ENCODE measurements around the gene LRRC8B. TPM values are rescaled to one million over a fixed set of nuclear protein-coding genes. Genes with fewer than 3 reads are reported as not detected.

Gene LRRC8B
- polyA plus RNA-seq, 1 of the 3 experiments (the other 2 are of a cell fraction), result 3.7 TPM

DNA sequence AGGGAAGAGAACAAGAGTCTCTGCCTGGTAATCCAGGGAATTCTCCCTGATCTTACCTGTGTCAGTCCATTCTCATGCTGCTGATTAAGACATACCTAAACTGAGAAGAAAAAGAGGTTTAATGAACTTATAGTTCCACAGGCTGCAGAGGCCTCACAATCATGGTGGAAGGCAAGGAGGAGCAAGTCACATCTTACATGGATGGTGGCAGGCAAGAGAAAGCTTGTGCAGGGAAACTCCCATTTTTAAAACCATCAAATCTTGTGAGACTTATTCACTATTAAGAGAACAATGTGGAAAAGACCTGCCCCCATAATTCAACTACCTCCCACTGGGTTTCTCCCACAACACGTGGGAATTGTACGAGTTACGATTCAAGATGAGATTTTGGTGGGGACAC is 34.2 kb upstream of the LRRC8B start:
- Histone ChIP-seq H3K27ac (ENCODE audit: low read depth in 2 of 2, low read length in 1 of 2) (no peak overlapping the region), H3K4me1 (ENCODE audit: control insufficient read depth in 1 of 2, insufficient read depth in 2 of 2, low read depth in 1 of 2, low read length in 1 of 2) (peaks cover 0 to 5% of the 10 kb centered on the region in 2 experiments; a peak in 1 of 4 replicates), H3K36me3 (replicated peaks in 1 of 2; ENCODE audit: control insufficient read depth in 1 of 2, insufficient read depth in 2 of 2, low read length in 1 of 2) (no peaks in the 10 kb centered on the region), H3K27me3 (ENCODE audit: insufficient read depth) (no peaks in the 10 kb centered on the region), H3K4me2 (no peak overlapping the region), H3K9me3 (no peaks in the 10 kb centered on the region), H3K9me2 (no peaks in the 10 kb centered on the region), H4K20me1 (ENCODE audit: insufficient read depth) (no peaks in the 10 kb centered on the region), H3F3A (replicated peaks; ENCODE audit: insufficient read depth) (no peaks in the 10 kb centered on the region), H3K79me2 (ENCODE audit: insufficient read depth) (no peaks in the 10 kb centered on the region), H2AFZ (ENCODE audit: low read depth) (no peak overlapping the region), H3K4me3 (ENCODE audit: low read depth in 2 of 2, low read length in 1 of 2) (no peak overlapping the region), H3K9ac (no peak overlapping the region)
- ChIA-PET CTCF (interaction anchor here (3.5 kb wide), 1 partner anchor 110 kb away, joined by 11 read pairs; no protein-coding TSS in a partner anchor), POLR2A (no interaction called here)
- DNase-seq, result no peak
- WGBS (ENCODE audit: low lambda C conversion rate), result 86% methylated on average over 3 of the region's 3 CpGs
- no peak for TF ChIP-seq RFX5 (IDR thresholded peaks at IDR 0.05; ENCODE audit: low read length)
- no peak for TF ChIP-seq MXI1 (IDR thresholded peaks at IDR 0.05; ENCODE audit: low read depth, low read length)
- TF ChIP-seq, protein P1, sequence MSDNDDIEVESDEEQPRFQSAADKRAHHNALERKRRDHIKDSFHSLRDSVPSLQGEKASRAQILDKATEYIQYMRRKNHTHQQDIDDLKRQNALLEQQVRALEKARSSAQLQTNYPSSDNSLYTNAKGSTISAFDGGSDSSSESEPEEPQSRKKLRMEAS (IDR thresholded peaks at IDR 0.05; ENCODE audit: low read depth), result no peak

DNA sequence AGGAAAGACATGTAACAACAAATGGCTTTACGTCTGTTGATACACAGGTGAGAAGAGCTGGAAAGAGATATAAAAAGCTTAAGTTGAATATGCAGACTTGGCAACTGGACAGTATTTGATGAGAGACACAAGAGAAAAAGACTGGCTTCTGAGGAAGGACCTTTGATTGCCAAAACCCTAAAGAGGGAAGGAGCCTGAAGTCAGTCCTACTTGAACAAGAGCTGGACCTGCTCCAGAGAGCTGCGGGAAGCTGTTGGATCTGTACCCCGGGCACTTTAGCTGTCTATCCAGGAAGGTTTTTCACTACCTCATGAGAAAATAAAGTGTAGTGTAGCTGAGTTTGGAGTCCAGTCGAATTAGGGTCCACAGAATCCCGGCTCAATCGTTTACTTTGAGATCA is 25.3 kb upstream of the LRRC8B start:
- no peaks in the 10 kb centered on the region for H3F3A ChIP-seq (replicated peaks; ENCODE audit: insufficient read depth)
- no peaks in the 10 kb centered on the region for H3K36me3 ChIP-seq (replicated peaks in 1 of 2; ENCODE audit: control insufficient read depth in 1 of 2, insufficient read depth in 2 of 2, low read length in 1 of 2)
- H3K9ac ChIP-seq, result no peak overlapping the region
- POLR2A ChIA-PET, result no interaction called here
- H3K9me2 ChIP-seq, result no peaks in the 10 kb centered on the region
- H2AFZ ChIP-seq (ENCODE audit: low read depth), result no peak overlapping the region
- no peak overlapping the region for H3K4me2 ChIP-seq
- H3K27me3 ChIP-seq (ENCODE audit: insufficient read depth), result no peaks in the 10 kb centered on the region
- no peak overlapping the region for H3K27ac ChIP-seq (ENCODE audit: low read depth in 2 of 2, low read length in 1 of 2)
- 78% methylated on average over 6 of the region's 6 CpGs for WGBS (ENCODE audit: low lambda C conversion rate)
- H3K4me3 ChIP-seq (ENCODE audit: low read depth in 2 of 2, low read length in 1 of 2), result no peak overlapping the region
- CTCF ChIA-PET, result interaction anchor here (0.9 to 1.7 kb wide), 2 partner anchors 16 to 19 kb away, joined by 3 to 5 read pairs; no protein-coding TSS in a partner anchor
- no peaks in the 10 kb centered on the region for H3K9me3 ChIP-seq
- TF ChIP-seq MEF2A (IDR thresholded peaks at IDR 0.05; ENCODE audit: borderline replicate concordance, low read depth) (no peak), TCF12 (IDR thresholded peaks at IDR 0.05) (no peak), RFX5 (IDR thresholded peaks at IDR 0.05; ENCODE audit: low read length) (no peak), YY1 (IDR thresholded peaks at IDR 0.05; ENCODE audit: low read depth) (no peak), EP300 (IDR thresholded peaks at IDR 0.05; ENCODE audit: borderline replicate concordance in 1 of 2, low read depth in 1 of 2, low read length in 1 of 2) (no peak), RCOR1 (IDR thresholded peaks at IDR 0.05; ENCODE audit: low read length) (no peak), TAF1 (IDR thresholded peaks at IDR 0.05; ENCODE audit: borderline replicate concordance, low read depth, low read length) (no peak), JUND (IDR thresholded peaks at IDR 0.05) (no peak)
- TF ChIP-seq, protein P2, sequence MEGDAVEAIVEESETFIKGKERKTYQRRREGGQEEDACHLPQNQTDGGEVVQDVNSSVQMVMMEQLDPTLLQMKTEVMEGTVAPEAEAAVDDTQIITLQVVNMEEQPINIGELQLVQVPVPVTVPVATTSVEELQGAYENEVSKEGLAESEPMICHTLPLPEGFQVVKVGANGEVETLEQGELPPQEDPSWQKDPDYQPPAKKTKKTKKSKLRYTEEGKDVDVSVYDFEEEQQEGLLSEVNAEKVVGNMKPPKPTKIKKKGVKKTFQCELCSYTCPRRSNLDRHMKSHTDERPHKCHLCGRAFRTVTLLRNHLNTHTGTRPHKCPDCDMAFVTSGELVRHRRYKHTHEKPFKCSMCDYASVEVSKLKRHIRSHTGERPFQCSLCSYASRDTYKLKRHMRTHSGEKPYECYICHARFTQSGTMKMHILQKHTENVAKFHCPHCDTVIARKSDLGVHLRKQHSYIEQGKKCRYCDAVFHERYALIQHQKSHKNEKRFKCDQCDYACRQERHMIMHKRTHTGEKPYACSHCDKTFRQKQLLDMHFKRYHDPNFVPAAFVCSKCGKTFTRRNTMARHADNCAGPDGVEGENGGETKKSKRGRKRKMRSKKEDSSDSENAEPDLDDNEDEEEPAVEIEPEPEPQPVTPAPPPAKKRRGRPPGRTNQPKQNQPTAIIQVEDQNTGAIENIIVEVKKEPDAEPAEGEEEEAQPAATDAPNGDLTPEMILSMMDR (IDR thresholded peaks at IDR 0.05), result no peak
- TF ChIP-seq, protein P1 (IDR thresholded peaks at IDR 0.05; ENCODE audit: low read depth), result no peak
- TF ChIP-seq, protein P3, sequence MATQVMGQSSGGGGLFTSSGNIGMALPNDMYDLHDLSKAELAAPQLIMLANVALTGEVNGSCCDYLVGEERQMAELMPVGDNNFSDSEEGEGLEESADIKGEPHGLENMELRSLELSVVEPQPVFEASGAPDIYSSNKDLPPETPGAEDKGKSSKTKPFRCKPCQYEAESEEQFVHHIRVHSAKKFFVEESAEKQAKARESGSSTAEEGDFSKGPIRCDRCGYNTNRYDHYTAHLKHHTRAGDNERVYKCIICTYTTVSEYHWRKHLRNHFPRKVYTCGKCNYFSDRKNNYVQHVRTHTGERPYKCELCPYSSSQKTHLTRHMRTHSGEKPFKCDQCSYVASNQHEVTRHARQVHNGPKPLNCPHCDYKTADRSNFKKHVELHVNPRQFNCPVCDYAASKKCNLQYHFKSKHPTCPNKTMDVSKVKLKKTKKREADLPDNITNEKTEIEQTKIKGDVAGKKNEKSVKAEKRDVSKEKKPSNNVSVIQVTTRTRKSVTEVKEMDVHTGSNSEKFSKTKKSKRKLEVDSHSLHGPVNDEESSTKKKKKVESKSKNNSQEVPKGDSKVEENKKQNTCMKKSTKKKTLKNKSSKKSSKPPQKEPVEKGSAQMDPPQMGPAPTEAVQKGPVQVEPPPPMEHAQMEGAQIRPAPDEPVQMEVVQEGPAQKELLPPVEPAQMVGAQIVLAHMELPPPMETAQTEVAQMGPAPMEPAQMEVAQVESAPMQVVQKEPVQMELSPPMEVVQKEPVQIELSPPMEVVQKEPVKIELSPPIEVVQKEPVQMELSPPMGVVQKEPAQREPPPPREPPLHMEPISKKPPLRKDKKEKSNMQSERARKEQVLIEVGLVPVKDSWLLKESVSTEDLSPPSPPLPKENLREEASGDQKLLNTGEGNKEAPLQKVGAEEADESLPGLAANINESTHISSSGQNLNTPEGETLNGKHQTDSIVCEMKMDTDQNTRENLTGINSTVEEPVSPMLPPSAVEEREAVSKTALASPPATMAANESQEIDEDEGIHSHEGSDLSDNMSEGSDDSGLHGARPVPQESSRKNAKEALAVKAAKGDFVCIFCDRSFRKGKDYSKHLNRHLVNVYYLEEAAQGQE (IDR thresholded peaks at IDR 0.05; ENCODE audit: low read depth, low read length), result no peak
- TF ChIP-seq, protein P4, sequence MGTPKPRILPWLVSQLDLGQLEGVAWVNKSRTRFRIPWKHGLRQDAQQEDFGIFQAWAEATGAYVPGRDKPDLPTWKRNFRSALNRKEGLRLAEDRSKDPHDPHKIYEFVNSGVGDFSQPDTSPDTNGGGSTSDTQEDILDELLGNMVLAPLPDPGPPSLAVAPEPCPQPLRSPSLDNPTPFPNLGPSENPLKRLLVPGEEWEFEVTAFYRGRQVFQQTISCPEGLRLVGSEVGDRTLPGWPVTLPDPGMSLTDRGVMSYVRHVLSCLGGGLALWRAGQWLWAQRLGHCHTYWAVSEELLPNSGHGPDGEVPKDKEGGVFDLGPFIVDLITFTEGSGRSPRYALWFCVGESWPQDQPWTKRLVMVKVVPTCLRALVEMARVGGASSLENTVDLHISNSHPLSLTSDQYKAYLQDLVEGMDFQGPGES (IDR thresholded peaks at IDR 0.05; ENCODE audit: low read depth, low read length), result no peak
- DNase-seq, result no peak
- no peaks in the 10 kb centered on the region for H3K79me2 ChIP-seq (ENCODE audit: insufficient read depth)
- H4K20me1 ChIP-seq (ENCODE audit: insufficient read depth), result no peaks in the 10 kb centered on the region
- H3K4me1 ChIP-seq (ENCODE audit: control insufficient read depth in 1 of 2, insufficient read depth in 2 of 2, low read depth in 1 of 2, low read length in 1 of 2), result no peaks in the 10 kb centered on the region
